G401.6 (cell line): Measurements from ENCODE around the gene COPG2.
"Not testable (repeated sequence)": the region's sequence is repeated elsewhere in the genome, so short reads cannot be mapped to it uniquely, and the experiment has no call there.

Source experiments
- FAIRE-seq: peaks from 2 replicates; lab custom pipeline; 2012; peaks lifted over from hg19 to GRCh38; lab: Jason Lieb, UNC

Gene COPG2

DNA sequence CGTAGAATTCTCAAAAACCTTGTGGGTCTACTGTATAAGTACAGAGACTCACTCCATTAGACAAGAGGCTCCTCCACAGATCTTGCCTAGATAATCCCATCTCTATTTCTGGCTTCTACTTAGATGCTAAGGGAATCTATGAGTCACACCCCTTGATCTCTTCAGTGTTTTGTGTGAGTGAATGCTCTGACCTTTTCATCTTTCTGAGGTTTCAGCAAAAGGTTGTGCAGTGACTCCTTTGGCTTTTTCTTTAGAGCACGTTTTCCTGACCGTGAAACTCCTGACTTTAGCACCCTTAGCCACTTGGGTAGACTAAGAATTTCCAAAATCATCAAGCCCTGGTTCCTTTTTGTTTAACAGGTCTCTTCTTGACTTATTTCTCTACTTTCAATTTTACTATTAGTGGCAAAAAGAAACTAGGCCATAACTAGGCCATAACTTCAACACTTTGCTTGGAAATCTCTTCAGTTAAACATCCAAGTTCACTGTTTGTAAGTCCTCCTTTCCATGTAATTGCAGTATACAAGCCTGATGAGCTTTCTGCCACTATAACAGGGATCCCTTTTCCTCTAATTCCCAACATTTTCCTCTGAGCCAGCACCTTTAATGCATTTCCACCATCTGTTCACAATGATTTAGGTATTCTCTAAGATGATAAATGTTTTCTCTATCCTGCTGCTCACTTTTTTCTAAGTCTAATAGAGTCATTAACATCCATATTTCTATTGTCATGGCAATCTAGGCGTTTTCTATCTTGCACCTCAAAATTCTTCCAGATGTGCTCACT lies 19.4 kb downstream of the COPG2 start:
- no peak for FAIRE-seq

- no peak for FAIRE-seq
Observed at GRCh38 chr7:130648580-130648979, 20.0 kb downstream of the COPG2 start.

- no peak for FAIRE-seq
Observed at GRCh38 chr7:130642383-130642782, 26.2 kb downstream of the COPG2 start.

DNA sequence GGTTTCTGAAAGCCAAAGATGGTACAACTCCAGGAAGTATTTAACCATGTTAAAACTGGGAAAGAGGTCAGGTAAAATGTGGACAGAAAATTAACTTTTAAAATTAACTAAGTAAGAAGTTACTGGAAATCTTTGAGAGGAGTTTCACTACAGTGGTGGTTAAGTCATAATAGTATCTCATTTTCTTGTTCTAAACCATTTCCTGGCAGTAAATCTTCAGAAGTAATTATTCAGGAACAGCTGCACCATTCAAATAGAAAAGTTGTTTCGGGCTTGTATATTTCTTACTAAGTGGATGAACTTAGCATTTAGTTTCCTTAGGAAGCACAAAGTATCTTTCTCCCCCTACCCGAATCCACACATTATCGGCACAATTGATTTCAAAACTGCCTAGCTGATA lies 27.1 kb downstream of the COPG2 start:
- no peak for FAIRE-seq

- no peak for FAIRE-seq
Observed at GRCh38 chr7:130641040-130641439, 27.5 kb downstream of the COPG2 start.

DNA sequence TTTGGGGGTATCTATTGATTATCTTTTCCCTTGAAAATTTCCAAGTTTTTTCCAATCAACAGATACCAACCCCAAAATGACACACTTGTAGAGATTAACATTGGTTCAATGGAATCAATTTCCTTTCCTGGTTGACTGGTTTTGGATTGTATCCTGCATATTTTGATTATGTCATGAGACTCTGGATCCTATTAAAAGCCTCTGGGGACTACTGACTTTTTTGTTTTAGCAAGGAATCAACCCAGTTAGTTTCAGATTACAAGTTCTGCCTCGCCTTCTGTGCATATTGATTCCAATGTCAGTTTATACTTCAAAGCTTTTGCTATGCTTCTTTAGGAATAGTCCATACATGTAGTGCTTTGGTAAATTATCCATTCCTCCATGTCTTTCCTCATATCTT lies 29.2 kb downstream of the COPG2 start:
- FAIRE-seq = no peak

DNA sequence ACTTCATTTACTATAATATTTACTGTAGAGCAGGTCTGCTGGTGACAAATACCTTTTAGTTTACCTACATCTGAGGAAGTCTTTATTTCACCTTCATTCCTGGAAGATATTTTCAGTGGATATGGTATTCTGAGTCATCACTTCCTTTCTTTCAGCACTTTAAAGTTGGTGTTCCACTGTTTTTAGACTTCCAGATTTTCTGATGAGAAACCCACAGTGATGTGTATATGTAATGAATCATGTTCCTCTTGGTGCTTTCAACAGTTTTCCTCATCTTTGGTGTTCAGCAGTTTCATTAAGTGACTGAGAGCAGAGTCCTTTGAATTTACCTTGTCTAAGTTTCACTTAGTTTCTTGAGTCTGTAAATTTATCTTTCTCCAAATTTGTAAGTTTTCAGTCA lies 36.4 kb downstream of the COPG2 start:
- FAIRE-seq = no peak

DNA sequence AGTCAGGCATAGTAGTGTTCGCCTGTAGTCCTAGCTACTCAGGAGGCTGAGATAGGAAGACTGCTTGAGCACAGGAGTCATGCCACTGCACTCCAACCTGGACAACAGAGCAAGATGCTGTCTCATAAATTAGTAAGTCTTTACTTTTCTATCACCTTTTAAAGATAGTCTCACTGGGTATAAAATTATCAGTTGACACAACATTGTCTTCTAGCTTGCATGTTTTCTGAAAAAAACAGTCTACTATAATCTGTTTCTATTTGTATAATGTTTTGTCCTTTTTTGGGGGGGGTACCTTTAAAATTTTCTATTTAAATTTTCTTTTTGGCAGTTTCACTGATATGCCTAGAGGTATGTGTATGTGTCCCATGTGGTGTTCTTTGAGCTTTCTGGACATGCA lies 39.6 kb downstream of the COPG2 start:
- no peak for FAIRE-seq

- FAIRE-seq = no peak
Observed at GRCh38 chr7:130627775-130628174, 40.8 kb downstream of the COPG2 start.

DNA sequence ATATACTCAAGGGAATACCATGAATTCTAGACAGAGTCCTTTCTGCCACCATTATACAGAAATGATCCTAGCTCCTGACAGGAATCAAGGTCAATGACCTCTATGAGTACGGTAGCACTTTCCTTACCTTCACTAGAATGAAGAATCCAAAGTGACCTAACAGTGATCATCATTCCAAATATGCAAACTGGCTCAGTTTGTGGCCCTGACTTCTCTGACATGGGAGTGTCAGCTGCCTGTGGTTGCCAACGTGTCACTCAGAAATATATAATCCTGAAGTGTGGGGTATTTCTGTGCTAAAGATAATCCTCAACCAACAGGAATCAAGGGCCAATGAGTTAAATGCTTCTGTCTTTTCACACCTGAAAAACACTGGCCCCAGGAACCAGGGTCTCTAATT lies 45.7 kb downstream of the COPG2 start:
- no peak for FAIRE-seq

- no peak for FAIRE-seq
Observed at GRCh38 chr7:130615583-130615982, 53.0 kb downstream of the COPG2 start.

DNA sequence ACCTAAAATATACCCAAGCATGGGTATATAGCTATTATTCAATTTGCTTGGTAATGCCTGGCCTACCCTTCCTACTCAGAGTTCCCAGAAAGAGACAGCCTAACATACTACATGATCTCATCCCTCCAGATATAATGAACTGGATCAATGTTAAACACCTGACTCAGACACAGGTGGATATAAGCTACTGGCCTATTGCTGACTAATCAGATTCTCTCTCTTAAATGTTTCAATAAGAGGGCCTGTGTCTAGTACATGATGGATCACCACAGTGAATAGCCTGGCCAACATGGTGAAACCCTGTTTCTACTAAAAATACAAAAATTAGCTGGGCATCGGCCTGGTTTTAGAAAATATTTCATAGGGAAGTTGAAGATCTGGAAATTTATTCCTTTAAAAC lies 54.1 kb downstream of the COPG2 start:
- no peak for FAIRE-seq

GRCh38 chr7:130611218-130611617 lies 57.3 kb downstream of the COPG2 start:
- no peak for FAIRE-seq

GRCh38 chr7:130607066-130607465 lies 61.5 kb downstream of the COPG2 start:
- not testable (repeated sequence) for FAIRE-seq

- no peak for FAIRE-seq
Observed at GRCh38 chr7:130606161-130606560, 62.4 kb downstream of the COPG2 start.

DNA sequence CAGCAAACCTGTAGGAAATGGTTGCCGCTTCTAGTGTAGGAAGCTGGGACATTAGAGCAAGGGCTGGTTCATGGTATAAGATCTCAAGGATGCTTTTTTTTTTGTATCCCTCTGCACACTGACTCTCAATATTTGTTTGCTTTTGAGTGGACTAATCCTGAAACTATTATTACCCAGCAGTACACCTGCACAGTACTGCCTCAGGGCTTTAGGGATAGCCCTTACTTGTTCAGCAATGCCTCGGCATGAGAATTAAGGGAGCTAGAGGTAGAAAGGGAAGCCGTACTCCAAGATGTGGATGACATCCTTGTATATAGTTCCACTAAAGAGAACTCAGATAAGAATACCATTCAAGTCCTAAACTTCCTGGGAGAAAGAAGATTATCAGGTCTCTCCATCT lies 70.5 kb downstream of the COPG2 start:
- no peak for FAIRE-seq

- no peak for FAIRE-seq
Observed at GRCh38 chr7:130595986-130596385, 72.6 kb downstream of the COPG2 start.

GRCh38 chr7:130593033-130593432 lies 75.5 kb downstream of the COPG2 start:
- no peak for FAIRE-seq

- not testable (repeated sequence) for FAIRE-seq
Observed at GRCh38 chr7:130591464-130591863, 77.1 kb downstream of the COPG2 start.

GRCh38 chr7:130585932-130586331 lies 82.6 kb downstream of the COPG2 start:
- not testable (repeated sequence) for FAIRE-seq

DNA sequence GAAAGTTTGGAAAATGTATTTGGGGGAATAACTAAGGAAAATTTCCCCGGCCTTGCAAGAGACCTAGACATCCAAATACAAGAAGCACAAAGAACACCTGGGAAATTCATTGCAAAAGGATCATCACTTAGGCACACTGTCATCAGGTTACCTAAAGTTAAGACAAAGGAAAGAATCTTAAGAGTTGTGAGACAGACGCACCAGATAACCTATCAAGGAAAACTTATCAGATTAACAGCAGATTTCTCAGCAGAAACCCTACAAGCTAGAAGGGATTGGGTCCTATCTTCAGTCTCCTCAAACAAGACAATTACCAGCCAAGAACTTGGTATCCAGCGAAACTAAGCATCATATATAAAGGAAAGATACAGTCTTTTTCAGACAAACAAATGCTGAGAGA lies 93.4 kb downstream of the COPG2 start:
- not testable (repeated sequence) for FAIRE-seq

DNA sequence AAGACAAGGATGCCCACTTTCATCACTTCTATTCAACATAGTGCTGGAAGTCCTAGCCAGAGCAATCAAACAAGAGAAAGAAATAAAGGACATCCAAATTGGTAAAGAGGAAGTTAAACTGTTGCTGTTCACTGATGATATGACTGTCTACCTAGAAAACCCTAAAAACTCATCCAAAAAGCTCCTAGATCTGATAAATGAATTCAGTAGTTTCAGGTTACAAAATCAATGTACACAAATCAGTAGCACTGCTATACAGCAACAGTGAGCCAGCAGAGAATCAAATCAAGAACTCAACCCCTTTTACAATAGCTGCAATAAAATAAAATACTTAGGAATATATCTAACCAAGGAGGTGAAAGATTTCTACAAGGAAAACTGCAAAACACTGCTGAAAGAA lies 98.4 kb downstream of the COPG2 start:
- FAIRE-seq = not testable (repeated sequence)

- FAIRE-seq = no peak
Observed at GRCh38 chr7:130566898-130567280, 101.7 kb downstream of the COPG2 start.

DNA sequence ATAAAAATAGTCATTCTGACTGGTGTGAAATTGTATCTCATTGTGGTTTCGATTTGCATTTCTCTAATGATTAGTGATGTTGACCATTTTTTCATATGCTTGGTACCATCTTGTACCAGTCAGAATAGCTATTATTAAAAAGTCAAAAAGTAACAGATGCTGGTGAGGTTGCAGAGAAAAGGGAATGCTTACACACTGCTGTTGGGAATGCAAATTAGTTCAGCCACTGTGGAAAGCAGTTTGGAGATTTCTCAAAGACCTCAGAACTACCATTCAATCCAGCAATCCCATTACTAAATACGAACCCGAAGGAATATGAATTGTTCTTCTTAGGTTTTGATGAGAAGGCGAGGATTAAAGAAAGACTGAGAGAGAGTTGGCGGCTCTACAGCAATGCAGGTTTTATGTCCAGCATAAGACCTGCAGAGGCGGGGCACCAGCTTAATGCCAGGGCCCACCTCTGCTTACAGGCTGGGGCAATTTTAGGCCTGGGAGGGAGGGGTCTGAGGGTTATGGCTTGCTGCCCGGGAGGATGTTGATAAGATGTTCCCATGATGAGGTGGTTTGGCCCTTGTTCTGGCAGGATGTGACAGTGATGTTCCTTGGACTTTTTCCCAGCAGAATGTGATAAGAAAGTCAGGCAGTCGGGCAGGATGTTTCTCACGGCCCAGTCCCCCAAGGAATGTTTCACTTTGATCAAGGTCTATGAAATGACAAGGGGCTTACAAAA lies 102.2 kb downstream of the COPG2 start:
- no peak for FAIRE-seq
